ENCODE measurements around the gene CISH.

GRCh38 chr3:50642382-50642781 is 30.8 kb upstream of the CISH start:
- TF ChIP-seq, protein P1, sequence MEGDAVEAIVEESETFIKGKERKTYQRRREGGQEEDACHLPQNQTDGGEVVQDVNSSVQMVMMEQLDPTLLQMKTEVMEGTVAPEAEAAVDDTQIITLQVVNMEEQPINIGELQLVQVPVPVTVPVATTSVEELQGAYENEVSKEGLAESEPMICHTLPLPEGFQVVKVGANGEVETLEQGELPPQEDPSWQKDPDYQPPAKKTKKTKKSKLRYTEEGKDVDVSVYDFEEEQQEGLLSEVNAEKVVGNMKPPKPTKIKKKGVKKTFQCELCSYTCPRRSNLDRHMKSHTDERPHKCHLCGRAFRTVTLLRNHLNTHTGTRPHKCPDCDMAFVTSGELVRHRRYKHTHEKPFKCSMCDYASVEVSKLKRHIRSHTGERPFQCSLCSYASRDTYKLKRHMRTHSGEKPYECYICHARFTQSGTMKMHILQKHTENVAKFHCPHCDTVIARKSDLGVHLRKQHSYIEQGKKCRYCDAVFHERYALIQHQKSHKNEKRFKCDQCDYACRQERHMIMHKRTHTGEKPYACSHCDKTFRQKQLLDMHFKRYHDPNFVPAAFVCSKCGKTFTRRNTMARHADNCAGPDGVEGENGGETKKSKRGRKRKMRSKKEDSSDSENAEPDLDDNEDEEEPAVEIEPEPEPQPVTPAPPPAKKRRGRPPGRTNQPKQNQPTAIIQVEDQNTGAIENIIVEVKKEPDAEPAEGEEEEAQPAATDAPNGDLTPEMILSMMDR (IDR thresholded peaks at IDR 0.05), result no peak
- TF ChIP-seq, protein P2, sequence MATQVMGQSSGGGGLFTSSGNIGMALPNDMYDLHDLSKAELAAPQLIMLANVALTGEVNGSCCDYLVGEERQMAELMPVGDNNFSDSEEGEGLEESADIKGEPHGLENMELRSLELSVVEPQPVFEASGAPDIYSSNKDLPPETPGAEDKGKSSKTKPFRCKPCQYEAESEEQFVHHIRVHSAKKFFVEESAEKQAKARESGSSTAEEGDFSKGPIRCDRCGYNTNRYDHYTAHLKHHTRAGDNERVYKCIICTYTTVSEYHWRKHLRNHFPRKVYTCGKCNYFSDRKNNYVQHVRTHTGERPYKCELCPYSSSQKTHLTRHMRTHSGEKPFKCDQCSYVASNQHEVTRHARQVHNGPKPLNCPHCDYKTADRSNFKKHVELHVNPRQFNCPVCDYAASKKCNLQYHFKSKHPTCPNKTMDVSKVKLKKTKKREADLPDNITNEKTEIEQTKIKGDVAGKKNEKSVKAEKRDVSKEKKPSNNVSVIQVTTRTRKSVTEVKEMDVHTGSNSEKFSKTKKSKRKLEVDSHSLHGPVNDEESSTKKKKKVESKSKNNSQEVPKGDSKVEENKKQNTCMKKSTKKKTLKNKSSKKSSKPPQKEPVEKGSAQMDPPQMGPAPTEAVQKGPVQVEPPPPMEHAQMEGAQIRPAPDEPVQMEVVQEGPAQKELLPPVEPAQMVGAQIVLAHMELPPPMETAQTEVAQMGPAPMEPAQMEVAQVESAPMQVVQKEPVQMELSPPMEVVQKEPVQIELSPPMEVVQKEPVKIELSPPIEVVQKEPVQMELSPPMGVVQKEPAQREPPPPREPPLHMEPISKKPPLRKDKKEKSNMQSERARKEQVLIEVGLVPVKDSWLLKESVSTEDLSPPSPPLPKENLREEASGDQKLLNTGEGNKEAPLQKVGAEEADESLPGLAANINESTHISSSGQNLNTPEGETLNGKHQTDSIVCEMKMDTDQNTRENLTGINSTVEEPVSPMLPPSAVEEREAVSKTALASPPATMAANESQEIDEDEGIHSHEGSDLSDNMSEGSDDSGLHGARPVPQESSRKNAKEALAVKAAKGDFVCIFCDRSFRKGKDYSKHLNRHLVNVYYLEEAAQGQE (IDR thresholded peaks at IDR 0.05; ENCODE audit: insufficient read depth in 1 of 2, low read depth in 2 of 2, low read length in 1 of 2), result no peak
- TF ChIP-seq POLR2AphosphoS5 (IDR thresholded peaks at IDR 0.05; ENCODE audit: low read depth, low read length), result no peak
